ENCODE measurements around the gene SLC5A3.

GRCh38 chr21:34107606-34108005 lies 34.2 kb downstream of the SLC5A3 start:
- no peak for TF ChIP-seq POLR2A (IDR thresholded peaks at IDR 0.05)
- TF ChIP-seq CTCF (IDR thresholded peaks at IDR 0.05 in 8 of 11, conservative IDR thresholded peaks at IDR 0.05 in 3 of 11), result no peak
